ENCODE measurements around the gene KTI12. TPM values are rescaled to one million over a fixed set of nuclear protein-coding genes. Genes with fewer than 3 reads are reported as not detected.

Gene KTI12
- total RNA-seq, 1 experiment from 2014 or later, result 9.1 TPM

DNA sequence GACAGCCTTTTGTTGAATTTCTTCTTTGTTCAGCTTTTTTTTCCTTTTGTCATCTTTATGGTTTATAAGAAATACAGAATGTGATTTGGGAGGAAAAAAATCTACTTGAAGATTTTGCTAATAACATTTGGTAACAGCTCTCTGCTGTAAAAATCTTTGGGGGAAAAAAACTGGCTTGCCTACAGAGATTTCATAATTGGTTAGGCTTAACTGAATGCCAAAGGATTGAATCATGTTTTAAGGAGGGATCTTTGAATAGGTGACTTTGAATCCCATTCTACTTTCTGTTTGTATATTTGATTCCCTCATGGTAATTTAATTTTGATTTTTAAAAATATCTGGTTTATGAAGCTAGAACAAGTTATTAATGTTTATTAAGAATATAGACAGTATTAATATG lies 25.7 kb upstream of the KTI12 start:
- H3K36me3 Mint-ChIP-seq (ENCODE audit: insufficient read depth, unreplicated experiment), result peaks cover 86% of the 10 kb centered on the region
- H3K4me3 Mint-ChIP-seq (ENCODE audit: low read depth, unreplicated experiment), result peak overlapping the region; percentile 93
- CTCF ChIA-PET, result interaction anchor here (0.7 kb wide), 1 partner anchor 31 kb away, joined by 12 read pairs; no protein-coding TSS in a partner anchor
- TF ChIP-seq, protein P1, sequence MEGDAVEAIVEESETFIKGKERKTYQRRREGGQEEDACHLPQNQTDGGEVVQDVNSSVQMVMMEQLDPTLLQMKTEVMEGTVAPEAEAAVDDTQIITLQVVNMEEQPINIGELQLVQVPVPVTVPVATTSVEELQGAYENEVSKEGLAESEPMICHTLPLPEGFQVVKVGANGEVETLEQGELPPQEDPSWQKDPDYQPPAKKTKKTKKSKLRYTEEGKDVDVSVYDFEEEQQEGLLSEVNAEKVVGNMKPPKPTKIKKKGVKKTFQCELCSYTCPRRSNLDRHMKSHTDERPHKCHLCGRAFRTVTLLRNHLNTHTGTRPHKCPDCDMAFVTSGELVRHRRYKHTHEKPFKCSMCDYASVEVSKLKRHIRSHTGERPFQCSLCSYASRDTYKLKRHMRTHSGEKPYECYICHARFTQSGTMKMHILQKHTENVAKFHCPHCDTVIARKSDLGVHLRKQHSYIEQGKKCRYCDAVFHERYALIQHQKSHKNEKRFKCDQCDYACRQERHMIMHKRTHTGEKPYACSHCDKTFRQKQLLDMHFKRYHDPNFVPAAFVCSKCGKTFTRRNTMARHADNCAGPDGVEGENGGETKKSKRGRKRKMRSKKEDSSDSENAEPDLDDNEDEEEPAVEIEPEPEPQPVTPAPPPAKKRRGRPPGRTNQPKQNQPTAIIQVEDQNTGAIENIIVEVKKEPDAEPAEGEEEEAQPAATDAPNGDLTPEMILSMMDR (IDR thresholded peaks at IDR 0.05; ENCODE audit: unreplicated experiment), result no peak
- no TSS peak for BruUV-seq (replicated peaks)
- no peaks in the 10 kb centered on the region for H3K27me3 Mint-ChIP-seq (ENCODE audit: unreplicated experiment)
- H3K9me3 Mint-ChIP-seq (ENCODE audit: low read depth, unreplicated experiment), result no peaks in the 10 kb centered on the region
- peaks cover 22% of the 10 kb centered on the region for H3K4me1 Mint-ChIP-seq (ENCODE audit: low read depth, unreplicated experiment)
- no peak overlapping the region for H3K27ac Mint-ChIP-seq (ENCODE audit: unreplicated experiment)
- no peak for DNase-seq
- intact Hi-C loops (cut with micrococcal nuclease; ENCODE audit: unreplicated experiment), result no loop called here

DNA sequence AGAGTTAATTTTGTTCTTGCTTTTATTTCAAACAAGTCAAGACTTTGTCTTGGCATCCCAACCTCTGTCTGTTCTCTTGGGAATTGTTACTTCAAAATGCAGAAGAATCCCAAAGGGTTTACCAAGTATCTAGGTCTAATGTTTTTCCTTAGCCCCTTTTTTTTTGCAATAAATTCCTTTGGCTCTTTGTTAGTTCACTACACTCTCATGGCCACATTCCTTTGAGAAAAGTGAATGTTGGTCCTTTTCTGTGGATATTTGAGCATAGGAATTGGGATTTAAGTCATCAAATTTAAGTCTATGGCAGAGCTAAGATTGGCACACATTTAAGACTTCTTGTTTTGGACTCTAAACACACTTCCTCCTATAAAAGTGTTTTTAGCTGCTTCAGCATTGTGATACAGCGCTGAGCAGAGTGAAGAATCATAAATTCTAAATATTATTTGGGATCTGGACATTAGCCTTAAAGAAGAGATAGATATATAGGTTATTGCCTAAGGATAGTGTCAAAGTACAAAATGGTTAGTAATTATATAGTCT lies 24.3 kb upstream of the KTI12 start:
- Mint-ChIP-seq H3K4me1 (ENCODE audit: low read depth, unreplicated experiment) (peaks cover 32% of the 10 kb centered on the region), H3K36me3 (ENCODE audit: insufficient read depth, unreplicated experiment) (peaks cover 92% of the 10 kb centered on the region), H3K9me3 (ENCODE audit: low read depth, unreplicated experiment) (no peaks in the 10 kb centered on the region), H3K27me3 (ENCODE audit: unreplicated experiment) (no peaks in the 10 kb centered on the region), H3K27ac (ENCODE audit: unreplicated experiment) (peak overlapping the region; percentile 83), H3K4me3 (ENCODE audit: low read depth, unreplicated experiment) (peak overlapping the region; percentile 93)
- BruUV-seq (replicated peaks), result no TSS peak
- DNase-seq, result no peak
- CTCF ChIA-PET, result interaction anchor here (0.7 kb wide), 1 partner anchor 638 kb away, joined by 3 read pairs; no protein-coding TSS in a partner anchor
- TF ChIP-seq, protein P1 (IDR thresholded peaks at IDR 0.05; ENCODE audit: unreplicated experiment), result no peak
- intact Hi-C loops (cut with micrococcal nuclease; ENCODE audit: unreplicated experiment), result no loop called here

DNA sequence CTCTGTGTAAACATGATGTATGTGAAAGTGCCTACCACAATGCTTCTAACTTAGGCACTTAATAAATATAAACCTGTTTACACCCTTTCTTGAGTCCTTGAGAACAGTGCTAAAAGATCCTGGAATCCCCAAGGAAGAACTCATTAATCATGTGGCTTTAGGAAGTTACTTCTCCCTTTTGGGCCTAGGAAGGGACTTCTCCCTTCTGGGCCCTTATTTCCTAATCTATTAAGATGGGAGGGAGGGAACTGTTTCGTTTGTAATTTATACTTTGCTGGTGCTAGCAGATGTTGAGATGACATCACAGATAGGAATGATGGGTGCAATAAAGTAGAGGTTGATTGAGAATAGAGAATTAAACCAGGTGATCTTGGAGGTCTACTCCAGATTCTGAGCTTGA lies 23.6 kb upstream of the KTI12 start:
- no peaks in the 10 kb centered on the region for H3K27me3 Mint-ChIP-seq (ENCODE audit: unreplicated experiment)
- TF ChIP-seq, protein P1 (IDR thresholded peaks at IDR 0.05; ENCODE audit: unreplicated experiment), result no peak
- BruUV-seq (replicated peaks), result TSS peak; percentile 62
- CTCF ChIA-PET, result interaction anchor here (1.2 kb wide), 1 partner anchor 23 kb away, joined by 3 read pairs; no protein-coding TSS in a partner anchor
- peaks cover 94% of the 10 kb centered on the region for H3K36me3 Mint-ChIP-seq (ENCODE audit: insufficient read depth, unreplicated experiment)
- peaks cover 37% of the 10 kb centered on the region for H3K4me1 Mint-ChIP-seq (ENCODE audit: low read depth, unreplicated experiment)
- peak overlapping the region; percentile 83 for H3K27ac Mint-ChIP-seq (ENCODE audit: unreplicated experiment)
- H3K9me3 Mint-ChIP-seq (ENCODE audit: low read depth, unreplicated experiment), result no peaks in the 10 kb centered on the region
- intact Hi-C loops (cut with micrococcal nuclease; ENCODE audit: unreplicated experiment), result no loop called here
- H3K4me3 Mint-ChIP-seq (ENCODE audit: low read depth, unreplicated experiment), result peak overlapping the region; percentile 93
- no peak for DNase-seq

DNA sequence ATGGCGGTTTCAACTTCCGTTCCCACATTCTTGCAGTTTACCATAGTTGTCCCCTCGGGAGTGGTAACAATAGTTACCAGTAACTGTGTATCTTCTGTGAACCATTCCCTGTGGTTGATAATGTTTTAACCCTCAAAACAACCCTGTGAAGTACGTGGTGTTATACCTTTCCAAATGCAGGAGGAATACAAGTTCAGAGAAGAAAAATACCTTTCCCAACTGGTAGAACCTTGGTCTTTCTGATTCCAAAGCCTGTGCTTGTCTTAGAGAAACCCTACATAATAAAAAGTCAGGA lies 23.3 kb upstream of the KTI12 start:
- TF ChIP-seq, protein P1 (IDR thresholded peaks at IDR 0.05; ENCODE audit: unreplicated experiment), result no peak
- peak overlapping the region; percentile 93 for H3K4me3 Mint-ChIP-seq (ENCODE audit: low read depth, unreplicated experiment)
- no peak for DNase-seq
- peaks cover 92% of the 10 kb centered on the region for H3K36me3 Mint-ChIP-seq (ENCODE audit: insufficient read depth, unreplicated experiment)
- CTCF ChIA-PET, result interaction anchor here (1.2 kb wide), 1 partner anchor 23 kb away, joined by 3 read pairs; no protein-coding TSS in a partner anchor
- H3K27me3 Mint-ChIP-seq (ENCODE audit: unreplicated experiment), result no peaks in the 10 kb centered on the region
- peak overlapping the region; percentile 83 for H3K27ac Mint-ChIP-seq (ENCODE audit: unreplicated experiment)
- no peaks in the 10 kb centered on the region for H3K9me3 Mint-ChIP-seq (ENCODE audit: low read depth, unreplicated experiment)
- intact Hi-C loops (cut with micrococcal nuclease; ENCODE audit: unreplicated experiment), result no loop called here
- BruUV-seq (replicated peaks), result no TSS peak
- peaks cover 40% of the 10 kb centered on the region for H3K4me1 Mint-ChIP-seq (ENCODE audit: low read depth, unreplicated experiment)

Measured in Calu3 (cell line).